Neural cell (in vitro differentiated cells): ENCODE results near the gene EXD2. TPM values are rescaled to one million over a fixed set of nuclear protein-coding genes. Genes with fewer than 3 reads are reported as not detected.

Experiments
- H2AFZ ChIP-seq: fragments of 200-600, 300-800 bp; sonication (generic), shearing (Covaris generic); 2 replicates; pipeline ENCODE4 v1.6.0; 2014; ENCODE audit warnings: low read depth, mild to moderate bottlenecking, antibody characterized with exemption, low read length, moderate library complexity
- H3F3A ChIP-seq: fragments of 200-600 bp; shearing (Covaris generic); 2 replicates; pipeline ENCODE4 v1.6.1; 2016; ENCODE audit warnings: mild to moderate bottlenecking, moderate library complexity, mixed read lengths, antibody characterized with exemption, low read length; ENCODE audit not compliant: insufficient read depth, poor library complexity, severe bottlenecking
- H3K27ac ChIP-seq: fragments of 200-600, 300-800 bp; sonication (generic), shearing (Covaris generic); 2 replicates; pipeline ENCODE4 v1.5.1; 2014; ENCODE audit warnings: mild to moderate bottlenecking, low read length, moderate library complexity
- H3K27me3 ChIP-seq: fragments of 300-800, 200-600 bp; sonication (generic), shearing (Covaris generic); 2 replicates; pipeline ENCODE4 v1.6.0; 2014; ENCODE audit warnings: mild to moderate bottlenecking, low read depth, low read length, moderate library complexity; ENCODE audit not compliant: insufficient read depth
- H3K36me3 ChIP-seq: fragments of 300-800, 200-600 bp; sonication (generic), shearing (Covaris generic); 2 replicates; pipeline ENCODE4 v1.5.1; 2014; ENCODE audit warnings: mild to moderate bottlenecking, antibody characterized with exemption, low read length, moderate library complexity; ENCODE audit not compliant: insufficient read depth
- H3K4me2 ChIP-seq: fragments of 300-800, 200-600 bp; sonication (generic), shearing (Covaris generic); 2 replicates; pipeline ENCODE4 v1.6.0; 2014; ENCODE audit warnings: mild to moderate bottlenecking, low read length
- H3K4me3 ChIP-seq: fragments of 300-800, 200-600 bp; sonication (generic), shearing (Covaris generic); 2 replicates; pipeline ENCODE4 v1.5.1; 2014; ENCODE audit warnings: mild to moderate bottlenecking, low read length, moderate library complexity
- H3K79me2 ChIP-seq: fragments of 200-600 bp; shearing (Covaris generic); replicated peaks from 2 replicates; pipeline ENCODE4 v1.6.0; 2014; ENCODE audit warnings: mild to moderate bottlenecking, low read length, moderate library complexity; ENCODE audit not compliant: insufficient read depth
- H3K9ac ChIP-seq: fragments of 300-800, 200-600 bp; sonication (generic), shearing (Covaris generic); 2 replicates; pipeline ENCODE4 v1.6.1; 2016; ENCODE audit warnings: mild to moderate bottlenecking, low read length, mixed read lengths
- H3K9me2 ChIP-seq: fragments of 200-600 bp; shearing (Covaris generic); 2 replicates; pipeline ENCODE4 v1.6.1; 2016; ENCODE audit warnings: mild to moderate bottlenecking, low read length, mixed read lengths; ENCODE audit not compliant: insufficient read depth
- H3K9me3 ChIP-seq: fragments of 200-600, 300-800 bp; sonication (generic), shearing (Covaris generic); 2 replicates; pipeline ENCODE4 v1.6.1; 2016; ENCODE audit warnings: mild to moderate bottlenecking, mixed run types, low read length, moderate library complexity, mixed read lengths
- H4K20me1 ChIP-seq: fragments of 200-600 bp; shearing (Covaris generic); 2 replicates; pipeline ENCODE4 v1.6.1; 2016; ENCODE audit warnings: mild to moderate bottlenecking, mixed run types; ENCODE audit not compliant: insufficient read depth
- EP300 ChIP-seq: fragments of 450-650 bp; conservative IDR thresholded peaks from 2 replicates; pipeline ENCODE4 v1.6.1; 2014; ENCODE audit warnings: antibody characterized with exemption, mild to moderate bottlenecking, moderate library complexity; ENCODE audit not compliant: poor library complexity, severe bottlenecking
- EZH2 ChIP-seq: fragments of 200-600, 300-800 bp; shearing (Covaris generic), sonication (generic); IDR thresholded peaks from 2 replicates; pipeline ENCODE4 v1.6.1; 2014; ENCODE audit warnings: antibody characterized with exemption, low read length, borderline replicate concordance, mild to moderate bottlenecking; ENCODE audit not compliant: insufficient read depth, poor library complexity, severe bottlenecking
- MXI1 ChIP-seq: fragments of 450-650 bp; conservative IDR thresholded peaks from 2 replicates; pipeline ENCODE4 v1.6.1; 2014; ENCODE audit warnings: antibody characterized with exemption, mild to moderate bottlenecking; ENCODE audit not compliant: poor library complexity, severe bottlenecking
- POLR2AphosphoS5 ChIP-seq: IDR thresholded peaks from 2 replicates; pipeline ENCODE4 v1.6.1; 2012
- RAD21 ChIP-seq: fragments of 450-650 bp; conservative IDR thresholded peaks from 2 replicates; pipeline ENCODE4 v1.6.1; 2014; ENCODE audit warnings: antibody characterized with exemption, mild to moderate bottlenecking, moderate library complexity
- REST ChIP-seq: IDR thresholded peaks from 2 replicates; pipeline ENCODE4 v1.6.1; 2012; ENCODE audit warnings: borderline replicate concordance
- SMC3 ChIP-seq: fragments of 450-650 bp; conservative IDR thresholded peaks from 2 replicates; pipeline ENCODE4 v1.6.1; 2014; ENCODE audit warnings: antibody characterized with exemption, mild to moderate bottlenecking, moderate library complexity; ENCODE audit not compliant: poor library complexity
- TAF1 ChIP-seq: IDR thresholded peaks from 2 replicates; pipeline ENCODE4 v1.6.1; 2012; ENCODE audit warnings: low read depth
- polyA plus RNA-seq: library from polyadenylated mRNA; depleted of rRNA; stranded (reverse); fragments of >200 nt; gene quantifications from 2 replicates; pipeline ENCODE4 v1.2.3, GENCODE V29; 2014
- TF ChIP-seq, protein P1 (sequence below): fragments of 450-650 bp; IDR thresholded peaks from 2 replicates; pipeline ENCODE4 v1.5.1; 2014; ENCODE audit warnings: antibody characterized with exemption, mild to moderate bottlenecking, moderate library complexity; ENCODE audit not compliant: poor library complexity, severe bottlenecking

Gene EXD2
- polyA plus RNA-seq, 1 donor from 2014 or later: 43.3 TPM

DNA sequence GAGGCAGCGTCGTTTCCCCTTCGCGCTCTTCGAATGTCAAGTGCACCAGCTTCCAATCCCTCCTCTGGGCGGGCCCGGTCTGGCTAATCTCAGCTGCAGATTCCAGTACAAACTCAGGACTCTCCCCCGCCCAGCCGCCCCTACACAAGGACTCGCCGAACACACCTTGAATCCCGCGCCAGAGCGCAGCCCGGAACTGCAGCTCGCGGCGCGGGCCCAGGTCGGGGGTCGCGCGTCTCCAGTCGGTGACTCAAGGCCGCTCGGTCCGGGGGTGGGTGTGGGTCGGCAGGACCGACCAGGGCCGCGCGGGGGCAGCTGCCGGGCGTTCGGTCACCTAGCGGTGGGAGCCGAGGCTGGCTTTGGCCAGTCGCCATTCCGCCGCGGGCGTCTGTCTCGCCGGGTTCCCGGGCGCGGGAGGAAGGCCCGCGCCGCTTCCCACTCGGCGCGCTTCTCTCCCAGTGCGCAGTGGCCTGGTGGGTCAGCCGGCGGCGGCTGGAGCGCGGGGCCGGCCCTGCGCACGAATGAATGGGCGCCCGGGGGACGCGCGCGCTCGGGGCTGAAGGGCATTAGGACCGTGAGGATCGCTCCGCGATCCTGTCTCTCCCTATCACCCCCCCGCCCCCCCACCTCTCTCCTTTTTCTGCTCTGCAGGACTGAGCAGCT is 68.4 kb downstream of the EXD2 start, which contains the start of gene GALNT16:
GALNT16 (plus strand) TSS at position 632 of the 663 bp plus-strand sequence. CDS start 133 bp downstream, outside the sequence.
- TF ChIP-seq SMC3 (peak; percentile 40), REST (peak; percentile 41), POLR2AphosphoS5 (peak; percentile 4), RAD21 (peak; percentile 30), EP300 (no peak), EZH2 (no peak), TAF1 (peak; percentile 23), MXI1 (peak; percentile 61)
- TF ChIP-seq, protein P1, sequence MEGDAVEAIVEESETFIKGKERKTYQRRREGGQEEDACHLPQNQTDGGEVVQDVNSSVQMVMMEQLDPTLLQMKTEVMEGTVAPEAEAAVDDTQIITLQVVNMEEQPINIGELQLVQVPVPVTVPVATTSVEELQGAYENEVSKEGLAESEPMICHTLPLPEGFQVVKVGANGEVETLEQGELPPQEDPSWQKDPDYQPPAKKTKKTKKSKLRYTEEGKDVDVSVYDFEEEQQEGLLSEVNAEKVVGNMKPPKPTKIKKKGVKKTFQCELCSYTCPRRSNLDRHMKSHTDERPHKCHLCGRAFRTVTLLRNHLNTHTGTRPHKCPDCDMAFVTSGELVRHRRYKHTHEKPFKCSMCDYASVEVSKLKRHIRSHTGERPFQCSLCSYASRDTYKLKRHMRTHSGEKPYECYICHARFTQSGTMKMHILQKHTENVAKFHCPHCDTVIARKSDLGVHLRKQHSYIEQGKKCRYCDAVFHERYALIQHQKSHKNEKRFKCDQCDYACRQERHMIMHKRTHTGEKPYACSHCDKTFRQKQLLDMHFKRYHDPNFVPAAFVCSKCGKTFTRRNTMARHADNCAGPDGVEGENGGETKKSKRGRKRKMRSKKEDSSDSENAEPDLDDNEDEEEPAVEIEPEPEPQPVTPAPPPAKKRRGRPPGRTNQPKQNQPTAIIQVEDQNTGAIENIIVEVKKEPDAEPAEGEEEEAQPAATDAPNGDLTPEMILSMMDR: peak; percentile 61
- H3K27me3 ChIP-seq: no peaks in the 10 kb centered on the region
- H3K9ac ChIP-seq: peak within 1 kb of the TSS; percentile 78

DNA sequence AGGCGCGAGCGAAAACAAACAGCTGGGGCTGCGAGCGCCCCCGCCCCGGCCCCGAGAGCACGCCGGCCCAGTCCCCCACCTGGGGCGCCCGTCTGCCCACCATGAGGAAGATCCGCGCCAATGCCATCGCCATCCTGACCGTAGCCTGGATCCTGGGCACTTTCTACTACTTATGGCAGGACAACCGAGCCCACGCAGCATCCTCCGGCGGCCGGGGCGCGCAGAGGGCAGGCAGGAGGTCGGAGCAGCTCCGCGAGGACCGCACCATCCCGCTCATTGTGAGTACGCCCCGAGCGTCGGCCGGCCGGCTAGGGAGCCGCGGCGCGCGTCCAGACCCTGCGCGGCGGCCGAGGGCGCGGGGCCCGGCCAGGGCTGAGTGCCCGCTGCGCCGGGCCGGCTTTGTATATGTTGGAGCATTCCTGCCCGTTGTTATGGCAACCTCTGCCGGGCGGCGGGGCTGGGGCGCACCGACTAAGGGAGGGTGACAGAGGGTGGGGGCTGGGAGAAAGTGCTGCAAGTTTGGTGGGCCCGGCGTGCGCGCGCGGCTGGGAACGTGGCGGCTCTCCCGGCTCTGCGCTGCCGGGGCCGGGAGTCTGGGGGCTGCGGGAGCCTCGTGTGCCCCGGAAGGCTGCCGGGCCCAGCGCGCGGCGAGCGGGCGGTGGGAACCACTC is 69.0 kb downstream of the EXD2 start:
- no peak overlapping the region for H3K4me2 ChIP-seq
- no peaks in the 10 kb centered on the region for H3K27me3 ChIP-seq
- TF ChIP-seq TAF1 (peak; percentile 4), REST (peak; percentile 8), SMC3 (no peak), MXI1 (peak; percentile 79)
- H3K9ac ChIP-seq: peak overlapping the region; percentile 78
- no peaks in the 10 kb centered on the region for H3K9me3 ChIP-seq
- H3K79me2 ChIP-seq: peaks cover 13% of the 10 kb centered on the region
- peak overlapping the region; percentile 72 for H3K27ac ChIP-seq
- H4K20me1 ChIP-seq: no peaks in the 10 kb centered on the region
- peak overlapping the region; percentile 40 for H2AFZ ChIP-seq
- H3K9me2 ChIP-seq: no peaks in the 10 kb centered on the region
- H3K4me3 ChIP-seq: peak overlapping the region; percentile 92
- no peaks in the 10 kb centered on the region for H3K36me3 ChIP-seq
- peaks cover 4% of the 10 kb centered on the region for H3F3A ChIP-seq

More for the DNA sequence above, 68.4 kb downstream of the EXD2 start, which contains the start of gene GALNT16:
- peak within 1 kb of the TSS; percentile 72 for H3K27ac ChIP-seq
- H3K79me2 ChIP-seq: peaks cover 6% of the 10 kb centered on the region
- peak within 1 kb of the TSS; percentile 60 for H2AFZ ChIP-seq
- H4K20me1 ChIP-seq: no peaks in the 10 kb centered on the region
- H3K36me3 ChIP-seq: no peaks in the 10 kb centered on the region
- peak within 1 kb of the TSS; percentile 92 for H3K4me3 ChIP-seq
- no peaks in the 10 kb centered on the region for H3K9me3 ChIP-seq
- peaks cover 4% of the 10 kb centered on the region for H3F3A ChIP-seq
- H3K9me2 ChIP-seq: no peaks in the 10 kb centered on the region
- H3K4me2 ChIP-seq: peak within 1 kb of the TSS; percentile 65
